Common myeloid progenitor, CD34-positive (primary cell): ENCODE data around the gene AGPAT3.

Experiments used
- CTCF ChIA-PET: fragments of 350-600 bp; sonication (Branson Sonifier 250); formaldehyde crosslinking; loops from one replicate; lab custom pipeline; 2021; ENCODE audit warnings: antibody characterized with exemption; lab: Charles Lee
- POLR2A ChIA-PET: fragments of 350-600 bp; sonication (Branson Sonifier 250); formaldehyde crosslinking; loops from one replicate; lab custom pipeline; 2021; ENCODE audit warnings: antibody characterized with exemption; lab: Charles Lee
- DNase-seq, 3 donors: peaks; one replicate each; pipeline versions ENCODE4 v3.0.0 to v3.0.0-alpha.2; 2013
- H3K27ac ChIP-seq, 2 experiments: 1 replicate in 1 of 2; 2 replicates in 1 of 2; pipeline ENCODE4 v1.7.0; 2013; ENCODE audit warnings: inconsistent platforms in 2 of 2, low read length in 2 of 2, mild to moderate bottlenecking in 2 of 2, low read depth in 1 of 2, moderate library complexity in 1 of 2; ENCODE audit not compliant: severe bottlenecking in 2 of 2, insufficient read depth in 1 of 2, poor library complexity in 1 of 2
- H3K27me3 ChIP-seq, 5 experiments: replicated peaks in 2 of 5; 1 replicate in 3 of 5; 2 replicates in 2 of 5; pipeline versions ENCODE4 v1.6.1 to v1.7.0; 2013; ENCODE audit warnings: low read length in 4 of 5, mild to moderate bottlenecking in 2 of 5, moderate library complexity in 2 of 5, inconsistent platforms in 1 of 5; ENCODE audit not compliant: insufficient read depth in 5 of 5, control insufficient read depth in 4 of 5
- H3K36me3 ChIP-seq, 4 experiments: 1 replicate in 2 of 4; 2 replicates in 2 of 4; pipeline versions ENCODE4 v1.6.1 to v1.7.0; 2013; ENCODE audit warnings: low read length in 3 of 4, control low read depth in 1 of 4, mild to moderate bottlenecking in 1 of 4; ENCODE audit not compliant: control insufficient read depth in 4 of 4, insufficient read depth in 4 of 4
- H3K4me1 ChIP-seq, 4 experiments: 1 replicate in 3 of 4; 2 replicates in 1 of 4; pipeline versions ENCODE4 v1.6.1 to v1.7.1; 2013; ENCODE audit warnings: low read length in 3 of 4, mild to moderate bottlenecking in 3 of 4, control low read depth in 1 of 4, inconsistent platforms in 1 of 4, moderate library complexity in 1 of 4; ENCODE audit not compliant: control insufficient read depth in 4 of 4, insufficient read depth in 4 of 4; ENCODE audit errors: control extremely low read depth in 1 of 4
- H3K4me3 ChIP-seq, 7 experiments: 1 replicate in 4 of 7; 2 replicates in 3 of 7; pipeline versions ENCODE4 v1.5.1 to v1.7.0; 2013; ENCODE audit warnings: mild to moderate bottlenecking in 7 of 7, low read length in 6 of 7, moderate library complexity in 6 of 7, inconsistent platforms in 2 of 7, low read depth in 2 of 7, control low read depth in 1 of 7; ENCODE audit not compliant: insufficient read depth in 4 of 7, control insufficient read depth in 1 of 7; ENCODE audit errors: extremely low read depth in 1 of 7
- H3K9me3 ChIP-seq, 5 experiments: 1 replicate in 4 of 5; 2 replicates in 1 of 5; pipeline versions ENCODE4 v1.6.1 to v1.7.1; 2013; ENCODE audit warnings: low read length in 4 of 5, mild to moderate bottlenecking in 2 of 5, inconsistent platforms in 1 of 5, low read depth in 1 of 5, moderate library complexity in 1 of 5; ENCODE audit not compliant: control insufficient read depth in 4 of 5, insufficient read depth in 2 of 5; ENCODE audit errors: control extremely low read depth in 1 of 5
- WGBS: methylation state at CpG from one replicate; pipeline ENCODE4 v1.1.5; 2013; ENCODE audit not compliant: insufficient coverage; 5-methylcytosine and 5-hydroxymethylcytosine counted together

AGPAT3 gene

DNA sequence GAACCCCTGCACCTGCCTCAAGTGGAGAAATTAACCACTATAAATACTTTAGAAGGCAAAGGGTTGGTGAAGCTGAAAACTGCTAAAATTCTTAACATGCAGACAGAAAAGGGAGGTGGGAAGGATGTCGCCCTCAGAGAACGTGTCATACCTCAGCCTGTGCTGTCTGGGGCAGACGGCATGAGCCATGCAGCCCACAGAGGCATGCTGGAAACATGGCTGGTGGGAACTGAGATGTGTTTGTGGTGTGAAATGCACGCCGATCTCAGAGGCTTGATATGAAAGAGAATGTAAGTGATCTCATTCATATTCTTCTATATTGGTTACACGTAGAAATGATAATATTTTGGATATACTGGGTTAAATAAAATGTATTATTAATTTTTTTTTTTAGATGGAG is 16.3 kb downstream of the AGPAT3 start:
- no peak overlapping the region for H3K4me3 ChIP-seq
- peaks cover 0 to 19% (median 5%) of the 10 kb centered on the region in 4 experiments for H3K36me3 ChIP-seq
- H3K4me1 ChIP-seq: peaks cover 0 to 37% (median 17%) of the 10 kb centered on the region in 4 experiments
- H3K27me3 ChIP-seq: no peaks in the 10 kb centered on the region
- no peak for DNase-seq
- ChIA-PET POLR2A (no interaction called here), CTCF (no interaction called here)
- H3K9me3 ChIP-seq: no peaks in the 10 kb centered on the region
- 85% methylated on average over 3 of the region's 6 CpGs for WGBS
- H3K27ac ChIP-seq: no peak overlapping the region

DNA sequence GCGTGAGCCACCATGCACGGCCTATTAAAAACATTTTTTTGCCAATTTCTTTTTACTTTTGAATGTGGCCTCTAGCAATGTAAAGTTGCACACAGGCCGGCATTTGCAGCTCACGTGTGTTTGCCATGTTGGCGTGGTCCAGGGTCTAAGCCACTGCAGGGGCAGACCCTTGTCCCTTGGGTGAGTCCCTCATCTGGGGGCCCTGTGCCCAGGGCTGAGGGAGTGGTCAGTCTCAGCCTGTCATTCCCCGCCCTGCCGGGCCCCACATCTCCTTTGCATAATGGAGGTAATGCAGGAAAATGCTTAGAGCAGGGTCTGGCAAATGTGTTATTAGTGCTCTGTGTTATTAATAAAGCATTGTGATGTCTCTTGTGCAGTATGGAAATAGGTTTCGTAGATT is 16.9 kb downstream of the AGPAT3 start:
- no peak overlapping the region for H3K27ac ChIP-seq
- 99% methylated on average over 8 of the region's 8 CpGs for WGBS
- H3K36me3 ChIP-seq: peaks cover 0 to 19% (median 5%) of the 10 kb centered on the region in 4 experiments
- DNase-seq: no peak
- POLR2A ChIA-PET: no interaction called here
- CTCF ChIA-PET: interaction anchor here (0.7 kb wide), 1 partner anchor 59 kb away, joined by 3 read pairs; no protein-coding TSS in a partner anchor
- H3K27me3 ChIP-seq: no peaks in the 10 kb centered on the region
- no peaks in the 10 kb centered on the region for H3K9me3 ChIP-seq
- no peak overlapping the region for H3K4me3 ChIP-seq
- peaks cover 0 to 37% (median 17%) of the 10 kb centered on the region in 4 experiments for H3K4me1 ChIP-seq

DNA sequence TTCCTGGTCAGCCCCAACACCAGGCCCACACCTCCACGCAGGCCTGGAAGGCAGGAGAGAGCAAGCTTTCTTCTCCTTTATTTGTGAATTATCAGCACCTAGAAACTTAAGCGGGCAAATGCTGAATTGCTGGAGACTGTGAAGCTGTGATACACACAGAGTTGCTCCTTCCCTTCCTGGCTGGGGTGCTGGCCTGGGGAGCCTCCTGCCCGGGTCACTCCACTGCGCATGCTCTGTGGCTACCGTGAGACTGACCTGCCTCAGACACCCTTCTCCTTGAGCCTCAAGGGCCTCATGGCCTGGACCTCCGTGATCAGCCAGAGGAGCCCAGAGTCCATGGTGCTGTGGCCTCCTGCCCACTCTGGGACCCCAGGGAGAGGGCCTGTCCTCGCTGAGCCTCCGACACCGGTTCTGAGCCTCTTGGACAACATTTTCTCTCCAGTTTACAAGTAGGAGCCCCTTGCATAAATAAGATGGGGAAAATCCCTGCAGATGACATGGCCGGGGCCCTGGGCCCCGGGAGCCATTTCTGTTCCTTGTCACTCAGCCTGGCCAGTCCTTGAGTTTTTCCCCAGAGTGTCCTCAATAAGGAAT is 18.0 kb downstream of the AGPAT3 start:
- POLR2A ChIA-PET: no interaction called here
- WGBS: 100% methylated on average over 9 of the region's 11 CpGs
- peaks cover 0 to 37% (median 17%) of the 10 kb centered on the region in 4 experiments for H3K4me1 ChIP-seq
- CTCF ChIA-PET: interaction anchor here (1.3 kb wide), 1 partner anchor 10 kb away, joined by 6 read pairs; no protein-coding TSS in a partner anchor
- no peak overlapping the region for H3K27ac ChIP-seq
- no peak overlapping the region for H3K4me3 ChIP-seq
- DNase-seq: no peak
- H3K9me3 ChIP-seq: no peaks in the 10 kb centered on the region
- H3K27me3 ChIP-seq: no peaks in the 10 kb centered on the region
- peaks cover 0 to 16% (median 4%) of the 10 kb centered on the region in 4 experiments for H3K36me3 ChIP-seq

- Histone ChIP-seq H3K36me3 (peaks cover 0 to 13% (median 3%) of the 10 kb centered on the region in 4 experiments), H3K27me3 (no peaks in the 10 kb centered on the region)
Measured at GRCh38 chr21:43884012-43884860, 19.2 kb downstream of the AGPAT3 start.

GRCh38 chr21:43884861-43885417 is 19.9 kb downstream of the AGPAT3 start:
- 81% methylated on average over 15 of the region's 16 CpGs for WGBS
- peaks cover 2 to 36% (median 16%) of the 10 kb centered on the region in 4 experiments for H3K4me1 ChIP-seq
- H3K27me3 ChIP-seq: no peaks in the 10 kb centered on the region
- peak overlapping the region in 1 of 7 experiments; percentile 59 for H3K4me3 ChIP-seq
- ChIA-PET POLR2A (no interaction called here), CTCF (interaction anchor here (5.4 kb wide), 1 partner anchor 12 kb away, joined by 23 read pairs; no protein-coding TSS in a partner anchor)
- DNase-seq: no peak
- no peaks in the 10 kb centered on the region for H3K9me3 ChIP-seq
- H3K36me3 ChIP-seq: peaks cover 0 to 8% (median 2%) of the 10 kb centered on the region in 4 experiments
- H3K27ac ChIP-seq: peak overlapping the region in 1 of 2 experiments; percentile 79

More at GRCh38 chr21:43884012-43884860, 19.2 kb downstream of the AGPAT3 start:
- POLR2A ChIA-PET: interaction anchor here (0.6 kb wide), 1 partner anchor 29 kb away, joined by 3 read pairs; no protein-coding TSS in a partner anchor
- Histone ChIP-seq H3K9me3 (no peaks in the 10 kb centered on the region), H3K4me3 (peak overlapping the region in 3 of 7 experiments; percentile 40 to 59 (median 45)), H3K4me1 (peaks cover 0 to 37% (median 17%) of the 10 kb centered on the region in 4 experiments), H3K27ac (peak overlapping the region in 1 of 2 experiments; percentile 79)
- WGBS: 0% methylated on average over 8 of the region's 16 CpGs
- DNase-seq: peak; percentile 90 to 93 (median 93)
- CTCF ChIA-PET: interaction anchor here (0.8 to 5.4 kb wide), 4 partner anchors 8 to 60 kb away, joined by 3 to 23 read pairs (median 4); no protein-coding TSS in a partner anchor

- WGBS: over 99% methylated on average over 11 of the region's 14 CpGs
- CTCF ChIA-PET: interaction anchor here (5.4 kb wide), 1 partner anchor 13 kb away, joined by 23 read pairs; no protein-coding TSS in a partner anchor
- Histone ChIP-seq H3K4me3 (no peak overlapping the region), H3K9me3 (no peaks in the 10 kb centered on the region), H3K27me3 (no peaks in the 10 kb centered on the region), H3K36me3 (peaks cover 0 to 6% (median under 1%) of the 10 kb centered on the region in 4 experiments), H3K27ac (no peak overlapping the region), H3K4me1 (peaks cover 2 to 29% (median 16%) of the 10 kb centered on the region in 4 experiments)
- no peak for DNase-seq
- POLR2A ChIA-PET: no interaction called here
Measured at GRCh38 chr21:43885721-43886120, 20.7 kb downstream of the AGPAT3 start.
